ENCODE measurements around the gene ERG.

GRCh38 chr21:38434913-38435533 lies 63.3 kb downstream of the ERG start:
- TF ChIP-seq CTCF (IDR thresholded peaks at IDR 0.05; ENCODE audit: insufficient read depth, low read length) (no peak), POLR2AphosphoS5 (IDR thresholded peaks at IDR 0.05; ENCODE audit: low read depth) (no peak), GABPA (IDR thresholded peaks at IDR 0.05; ENCODE audit: low read depth) (no peak)

Measured in HL-60 (cell line).